ENCODE results near the gene CELSR3.

The CELSR3 gene

DNA sequence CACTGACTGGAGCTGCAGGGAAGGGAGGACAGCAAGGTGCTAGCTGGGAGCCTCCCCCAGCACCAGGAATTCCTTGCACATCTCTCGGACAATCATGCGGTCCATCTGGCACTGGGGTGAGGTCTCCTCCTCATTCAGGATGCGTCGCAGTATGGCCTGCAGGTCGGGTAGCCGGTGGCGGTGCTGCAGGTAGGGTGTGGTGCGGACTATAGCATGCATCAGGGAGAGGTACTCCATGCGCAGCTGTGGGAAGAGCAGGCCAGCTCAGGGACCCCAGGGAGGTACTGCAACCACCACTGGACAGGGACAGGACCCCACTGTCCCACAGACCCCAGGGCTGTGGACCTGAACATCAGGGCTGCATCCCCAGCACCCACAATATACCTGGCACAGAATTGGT, 11.8 kb upstream of the CELSR3 start:
- Histone ChIP-seq H3K4me3 (no peak overlapping the region), H3K27ac (no peak overlapping the region)
- no peak for DNase-seq (ENCODE audit: low spot score)
- TF ChIP-seq, protein P1, sequence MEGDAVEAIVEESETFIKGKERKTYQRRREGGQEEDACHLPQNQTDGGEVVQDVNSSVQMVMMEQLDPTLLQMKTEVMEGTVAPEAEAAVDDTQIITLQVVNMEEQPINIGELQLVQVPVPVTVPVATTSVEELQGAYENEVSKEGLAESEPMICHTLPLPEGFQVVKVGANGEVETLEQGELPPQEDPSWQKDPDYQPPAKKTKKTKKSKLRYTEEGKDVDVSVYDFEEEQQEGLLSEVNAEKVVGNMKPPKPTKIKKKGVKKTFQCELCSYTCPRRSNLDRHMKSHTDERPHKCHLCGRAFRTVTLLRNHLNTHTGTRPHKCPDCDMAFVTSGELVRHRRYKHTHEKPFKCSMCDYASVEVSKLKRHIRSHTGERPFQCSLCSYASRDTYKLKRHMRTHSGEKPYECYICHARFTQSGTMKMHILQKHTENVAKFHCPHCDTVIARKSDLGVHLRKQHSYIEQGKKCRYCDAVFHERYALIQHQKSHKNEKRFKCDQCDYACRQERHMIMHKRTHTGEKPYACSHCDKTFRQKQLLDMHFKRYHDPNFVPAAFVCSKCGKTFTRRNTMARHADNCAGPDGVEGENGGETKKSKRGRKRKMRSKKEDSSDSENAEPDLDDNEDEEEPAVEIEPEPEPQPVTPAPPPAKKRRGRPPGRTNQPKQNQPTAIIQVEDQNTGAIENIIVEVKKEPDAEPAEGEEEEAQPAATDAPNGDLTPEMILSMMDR (IDR thresholded peaks at IDR 0.05), result no peak

DNA sequence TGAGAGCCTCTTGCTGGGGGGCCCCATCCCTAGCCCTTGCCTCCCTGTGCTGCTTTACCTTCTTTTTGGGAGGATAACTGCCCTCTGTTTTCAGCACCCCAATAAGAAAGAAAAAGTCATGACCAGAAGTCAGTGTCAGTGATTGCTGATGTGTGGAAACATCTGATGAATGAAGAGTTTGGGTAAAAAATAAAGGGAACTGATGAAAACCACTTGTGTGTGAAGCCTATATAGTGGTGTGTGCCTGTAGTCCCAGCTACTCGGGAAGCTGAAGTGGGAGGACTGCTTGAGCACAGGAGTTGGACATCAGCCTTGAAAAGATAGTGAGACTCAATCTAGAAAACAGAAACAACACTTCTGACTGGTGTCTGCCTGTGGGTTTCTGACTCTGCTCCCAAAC, 9.8 kb upstream of the CELSR3 start:
- TF ChIP-seq, protein P1 (IDR thresholded peaks at IDR 0.05), result no peak

DNA sequence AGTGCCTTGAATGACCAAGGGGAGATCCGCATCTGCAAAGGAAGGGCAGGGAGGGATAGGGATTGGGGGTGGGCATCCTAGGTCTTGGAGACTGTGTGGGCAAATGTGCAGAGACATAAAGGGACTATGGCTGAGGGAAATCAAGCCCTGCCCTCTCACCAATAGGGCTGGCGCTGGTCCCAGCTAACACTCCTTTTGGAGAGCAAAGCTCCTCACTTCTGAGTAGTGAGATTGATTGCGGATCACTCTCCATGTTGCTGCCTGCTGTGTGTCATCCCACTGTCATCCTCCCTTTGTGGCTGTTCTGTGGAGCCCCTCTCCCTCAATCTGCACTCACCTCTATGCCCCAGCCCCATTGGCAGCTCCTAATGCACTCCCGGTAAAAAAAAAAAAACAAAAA, 2.2 kb upstream of the CELSR3 start:
- Histone ChIP-seq H3K4me3 (no peak overlapping the region), H3K27ac (peak overlapping the region in 1 of 2 donors; percentile 95)
- TF ChIP-seq, protein P1 (IDR thresholded peaks at IDR 0.05), result no peak
- DNase-seq (ENCODE audit: low spot score), result no peak

More for the DNA sequence above, 9.8 kb upstream of the CELSR3 start:
- Histone ChIP-seq H3K4me3 (no peak overlapping the region), H3K27ac (no peak overlapping the region)
- DNase-seq (ENCODE audit: low spot score), result no peak

DNA sequence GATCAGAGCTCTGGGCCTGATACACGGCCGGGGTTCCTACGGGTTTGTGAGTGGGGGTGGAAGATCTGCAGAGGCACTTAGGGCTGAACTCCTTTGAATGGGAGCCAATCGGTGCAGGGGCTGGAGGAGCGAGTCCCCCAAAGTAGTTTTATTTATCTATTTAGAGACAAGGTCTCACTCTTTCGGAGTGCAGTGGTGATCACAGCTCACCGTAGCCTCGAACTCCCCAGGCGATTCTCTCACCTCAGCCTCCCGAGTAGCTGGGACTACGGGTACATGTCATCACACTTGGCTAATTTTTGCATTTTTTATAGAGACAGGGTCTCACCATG, 1.6 kb upstream of the CELSR3 start:
- DNase-seq (ENCODE audit: low spot score), result no peak
- Histone ChIP-seq H3K27ac (peak overlapping the region; percentile 93 to 95), H3K4me3 (peak overlapping the region; percentile 90)
- TF ChIP-seq, protein P1 (IDR thresholded peaks at IDR 0.05), result no peak

DNA sequence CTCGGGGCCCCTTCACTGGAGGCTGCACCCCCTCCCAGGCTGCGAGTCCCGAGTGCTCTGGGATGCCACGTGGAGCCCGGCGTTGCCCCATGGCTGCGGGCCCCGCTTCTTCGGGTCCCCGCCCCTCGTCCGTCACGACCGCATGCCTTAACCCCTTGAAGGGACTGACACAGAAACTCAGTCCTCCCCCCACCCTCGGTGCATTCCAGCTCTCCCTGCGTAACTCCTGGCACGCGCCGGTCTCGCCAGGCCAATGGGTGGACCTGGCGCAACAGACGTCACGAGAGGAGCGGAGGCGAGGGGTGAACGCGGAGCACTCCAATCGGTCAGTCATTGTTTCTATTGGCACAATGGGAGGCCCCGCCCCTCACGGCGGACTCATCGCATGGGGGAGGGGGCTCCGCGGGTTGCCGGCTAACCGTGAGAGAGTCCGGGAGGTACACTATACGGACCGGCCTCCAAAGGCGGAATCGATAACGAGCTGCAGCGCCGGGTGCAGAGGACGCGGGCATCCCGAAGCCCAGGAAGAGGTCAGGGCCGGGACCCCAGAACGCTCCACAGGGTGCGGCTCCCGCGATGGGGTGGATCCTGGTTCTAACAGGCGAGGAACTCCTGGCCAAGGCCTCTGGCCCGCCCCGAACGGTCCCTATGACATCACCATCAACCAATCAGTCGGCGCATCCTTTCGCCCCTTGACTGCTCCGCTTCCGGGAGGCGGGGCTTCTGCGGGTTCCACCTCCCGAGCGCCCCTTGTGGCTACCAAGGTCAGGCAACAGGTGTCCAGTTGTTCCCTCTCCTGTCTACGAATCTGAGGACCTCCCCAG, 1.0 kb upstream of the CELSR3 start:
- peak overlapping the region; percentile 90 for H3K4me3 ChIP-seq
- TF ChIP-seq, protein P1 (IDR thresholded peaks at IDR 0.05), result peak; percentile 33
- DNase-seq (ENCODE audit: low spot score), result peak; percentile 99
- peak overlapping the region; percentile 93 to 95 for H3K27ac ChIP-seq

DNA sequence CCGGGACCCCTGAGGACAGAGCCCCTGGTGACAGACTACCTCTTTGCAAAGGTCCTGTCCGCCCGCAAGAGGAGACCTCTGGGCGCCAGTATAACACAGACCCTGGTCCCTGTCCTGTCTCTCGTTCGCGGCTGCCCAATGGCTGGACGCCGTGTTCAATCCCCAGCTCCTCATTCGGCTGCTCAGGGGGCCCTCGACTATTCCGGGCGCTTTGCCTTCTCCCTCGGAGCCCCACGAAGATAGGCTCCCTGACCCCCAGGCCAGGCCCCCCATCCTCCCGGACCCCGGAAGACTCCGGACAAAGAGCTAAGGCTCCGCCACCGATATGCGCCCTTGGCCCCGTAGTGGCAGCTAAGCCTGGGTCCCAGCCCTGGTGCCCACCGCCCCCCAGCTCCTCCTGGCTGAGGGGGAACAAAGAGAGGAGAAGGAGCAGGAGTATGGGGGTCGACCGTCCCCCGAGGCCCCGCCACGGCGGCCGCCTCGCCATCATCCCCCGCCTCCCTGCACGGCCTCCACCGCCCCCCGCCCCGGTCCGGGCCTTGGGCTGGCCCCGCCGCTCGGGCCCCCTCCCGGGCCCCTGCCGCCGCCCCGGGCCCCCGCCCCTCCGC, 437 bp downstream of the CELSR3 start:
- TF ChIP-seq, protein P1 (IDR thresholded peaks at IDR 0.05), result no peak
- H3K27ac ChIP-seq, result peak overlapping the region in 1 of 2 donors; percentile 95
- peak overlapping the region; percentile 90 for H3K4me3 ChIP-seq
- DNase-seq (ENCODE audit: low spot score), result no peak
